ENCODE measurements around the gene BOC.

DNA sequence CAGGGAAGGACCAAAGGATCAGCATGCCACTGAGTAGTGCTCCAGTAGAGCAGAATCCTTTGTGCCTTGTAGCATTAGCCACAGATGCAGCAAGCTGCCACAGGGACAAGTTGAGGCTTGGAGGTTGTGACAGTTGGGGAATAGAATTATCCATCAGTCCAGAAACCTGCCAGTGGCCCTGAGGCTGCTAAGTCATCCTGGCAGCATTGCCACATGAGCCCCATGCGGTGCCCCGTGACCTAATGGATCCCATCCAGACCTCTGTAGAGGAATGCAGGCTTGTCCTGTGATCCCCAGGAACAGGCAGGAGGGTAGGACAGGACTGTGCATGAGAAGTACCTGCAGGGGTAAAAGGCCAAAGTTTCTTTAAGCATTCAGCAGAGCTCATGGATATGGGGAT, 51.7 kb downstream of the BOC start:
- TF ChIP-seq CTCF (IDR thresholded peaks at IDR 0.05) (no peak), POLR2A (IDR thresholded peaks at IDR 0.05) (no peak), POLR2AphosphoS5 (IDR thresholded peaks at IDR 0.05) (peak in 2 of 3 donors; percentile 66 to 68), EP300 (IDR thresholded peaks at IDR 0.05) (no peak)
